ENCODE results near the gene PSKH1.
"Not testable (repeated sequence)": the region's sequence is repeated elsewhere in the genome, so short reads cannot be mapped to it uniquely, and the experiment has no call there.

Gene PSKH1

DNA sequence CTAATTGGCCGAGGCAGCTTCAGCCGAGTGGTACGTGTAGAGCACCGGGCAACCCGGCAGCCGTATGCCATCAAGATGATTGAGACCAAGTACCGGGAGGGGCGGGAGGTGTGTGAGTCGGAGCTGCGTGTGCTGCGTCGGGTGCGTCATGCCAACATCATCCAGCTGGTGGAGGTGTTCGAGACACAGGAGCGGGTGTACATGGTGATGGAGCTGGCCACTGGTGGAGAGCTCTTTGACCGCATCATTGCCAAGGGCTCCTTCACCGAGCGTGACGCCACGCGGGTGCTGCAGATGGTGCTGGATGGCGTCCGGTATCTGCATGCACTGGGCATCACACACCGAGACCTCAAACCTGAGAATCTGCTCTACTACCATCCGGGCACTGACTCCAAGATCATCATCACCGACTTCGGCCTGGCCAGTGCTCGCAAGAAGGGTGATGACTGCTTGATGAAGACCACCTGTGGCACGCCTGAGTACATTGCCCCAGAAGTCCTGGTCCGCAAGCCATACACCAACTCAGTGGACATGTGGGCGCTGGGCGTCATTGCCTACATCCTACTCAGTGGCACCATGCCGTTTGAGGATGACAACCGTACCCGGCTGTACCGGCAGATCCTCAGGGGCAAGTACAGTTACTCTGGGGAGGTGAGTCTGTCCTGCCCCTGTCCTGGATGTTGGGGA is 16.1 kb downstream of the PSKH1 start:
- DNase-seq (ENCODE audit: low read depth in 1 of 2, low spot score in 1 of 2) = no peak
- in situ Hi-C loops (cut with HindIII; ENCODE audit: low pct_unique_long_range_greater_than_20kb, low sequenced_read_pairs) = no loop called here
- TF ChIP-seq JUND (IDR thresholded peaks at IDR 0.05; ENCODE audit: low read depth) = no peak

DNA sequence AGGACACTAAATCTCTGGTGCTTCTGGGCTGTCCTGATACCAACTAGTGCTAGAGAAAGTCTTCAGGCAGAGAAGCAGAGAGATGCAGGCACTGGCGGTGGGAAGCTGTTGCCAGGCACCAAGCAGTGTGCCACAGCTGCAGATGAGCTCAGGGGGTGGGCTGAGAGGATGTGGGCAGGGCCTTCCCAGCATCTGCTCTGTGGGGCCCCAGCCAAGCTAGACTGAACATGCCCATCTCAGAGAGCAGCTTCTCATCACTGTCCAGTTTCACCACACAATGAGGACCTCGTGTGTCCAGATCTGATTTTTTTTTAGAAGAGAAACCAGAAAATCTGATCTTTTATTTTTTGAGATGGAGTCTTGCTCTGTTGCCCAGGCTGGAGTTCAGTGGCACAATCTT is 17.1 kb downstream of the PSKH1 start:
- no peak for DNase-seq (ENCODE audit: low read depth in 1 of 2, low spot score in 1 of 2)
- in situ Hi-C loops (cut with HindIII; ENCODE audit: low pct_unique_long_range_greater_than_20kb, low sequenced_read_pairs) = no loop called here

DNA sequence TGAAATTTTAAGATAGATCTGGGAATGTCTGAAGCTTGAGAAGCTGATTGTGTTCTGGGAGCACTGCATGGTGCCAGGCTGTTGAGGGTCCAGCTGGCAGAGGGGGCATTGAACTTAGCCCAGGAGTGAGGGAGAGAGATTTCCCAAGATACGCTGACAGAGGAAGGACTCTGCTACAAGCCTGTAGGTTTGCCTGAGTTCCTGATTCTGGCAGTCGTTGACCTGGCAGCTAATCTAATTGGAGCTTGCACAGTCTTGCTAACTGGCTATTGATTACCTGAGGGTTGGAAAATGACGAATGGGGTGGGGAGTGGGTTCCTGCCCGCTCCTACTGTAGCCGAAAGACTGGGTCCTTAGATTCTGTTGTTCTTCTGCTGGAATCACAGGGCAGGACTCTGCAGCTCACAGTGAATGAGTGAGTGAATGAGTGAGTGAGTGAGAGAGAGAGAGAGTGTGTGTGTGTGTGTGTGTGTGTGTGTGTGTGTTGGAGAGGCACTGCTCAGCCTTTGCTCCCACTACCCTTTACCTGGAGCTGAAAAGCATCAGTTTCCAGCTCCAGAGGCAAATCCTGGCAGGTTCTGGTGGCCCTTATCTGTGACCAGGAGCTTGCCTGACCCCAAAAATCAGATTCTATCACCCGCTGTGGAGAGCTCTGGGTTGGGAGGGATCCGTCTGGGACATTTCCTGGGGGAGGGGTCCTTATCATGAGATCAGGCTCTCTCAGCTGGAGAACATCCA is 21.9 kb downstream of the PSKH1 start:
- in situ Hi-C loops (cut with HindIII; ENCODE audit: low pct_unique_long_range_greater_than_20kb, low sequenced_read_pairs) = no loop called here
- DNase-seq (ENCODE audit: low read depth in 1 of 2, low spot score in 1 of 2) = no peak
- TF ChIP-seq JUND (IDR thresholded peaks at IDR 0.05; ENCODE audit: low read depth) = no peak

More for the DNA sequence above, 17.1 kb downstream of the PSKH1 start:
- no peak for TF ChIP-seq JUND (IDR thresholded peaks at IDR 0.05; ENCODE audit: low read depth)

DNA sequence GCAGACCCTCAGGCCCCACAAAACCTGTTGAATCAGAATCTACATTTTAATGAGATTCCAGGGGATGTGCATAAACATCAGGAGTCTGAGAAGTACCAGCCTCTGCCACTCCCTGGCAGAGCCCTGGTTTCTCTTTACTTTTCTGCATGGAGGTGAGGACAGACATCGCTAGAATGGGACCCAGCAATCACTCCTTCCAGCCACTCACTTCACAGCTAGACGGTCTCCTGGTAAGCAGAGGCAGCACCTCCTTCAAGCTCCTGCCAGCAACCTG is 22.4 kb downstream of the PSKH1 start:
- in situ Hi-C loops (cut with HindIII; ENCODE audit: low pct_unique_long_range_greater_than_20kb, low sequenced_read_pairs); DNase-seq (ENCODE audit: low read depth in 1 of 2, low spot score in 1 of 2): not testable (repeated sequence)

DNA sequence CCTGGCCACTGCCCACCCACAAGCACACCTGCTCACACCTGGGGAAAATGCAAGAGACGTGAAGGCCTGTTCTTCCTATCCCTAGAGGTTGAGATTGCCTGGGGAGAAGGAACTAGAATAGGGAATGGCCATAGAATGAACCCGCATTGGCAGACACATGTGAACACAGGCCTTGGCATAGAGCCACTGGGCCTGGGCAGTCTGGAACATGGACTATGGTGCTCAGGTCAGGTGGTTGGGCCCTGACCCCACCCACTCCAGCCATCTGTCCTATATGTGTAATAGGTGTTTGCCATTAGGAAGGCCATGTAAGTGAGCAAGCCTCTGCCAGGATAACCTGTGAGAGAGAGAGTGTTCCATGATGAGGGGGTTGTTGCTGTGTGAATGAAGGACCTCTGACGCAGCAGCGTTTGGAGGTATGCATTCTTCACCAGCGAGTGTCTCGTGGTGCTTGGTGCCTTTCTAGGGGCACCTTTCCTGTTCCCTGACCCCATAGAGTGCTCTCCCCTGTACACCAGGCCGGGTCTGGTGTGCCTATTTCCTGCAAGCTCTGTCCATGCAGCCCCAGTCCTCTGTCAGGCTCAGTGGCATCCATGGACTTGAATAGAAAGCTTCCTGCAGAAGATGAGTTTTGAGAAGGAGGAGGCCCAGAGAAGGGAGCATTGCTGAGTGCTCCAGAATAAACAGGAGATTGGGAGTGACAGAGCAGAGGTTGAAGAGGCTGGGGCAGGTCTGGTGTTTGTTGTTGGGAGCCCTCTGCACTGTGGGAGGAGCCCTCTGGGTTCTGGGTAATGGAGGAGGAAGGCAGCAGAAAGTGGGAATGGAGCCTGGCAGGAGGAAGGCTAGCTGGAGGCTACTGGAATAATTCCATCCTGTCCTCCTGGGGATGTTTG is 23.0 kb downstream of the PSKH1 start:
- DNase-seq (ENCODE audit: low read depth in 1 of 2, low spot score in 1 of 2) = no peak
- in situ Hi-C loops (cut with HindIII; ENCODE audit: low pct_unique_long_range_greater_than_20kb, low sequenced_read_pairs) = no loop called here
- no peak for TF ChIP-seq JUND (IDR thresholded peaks at IDR 0.05; ENCODE audit: low read depth)

DNA sequence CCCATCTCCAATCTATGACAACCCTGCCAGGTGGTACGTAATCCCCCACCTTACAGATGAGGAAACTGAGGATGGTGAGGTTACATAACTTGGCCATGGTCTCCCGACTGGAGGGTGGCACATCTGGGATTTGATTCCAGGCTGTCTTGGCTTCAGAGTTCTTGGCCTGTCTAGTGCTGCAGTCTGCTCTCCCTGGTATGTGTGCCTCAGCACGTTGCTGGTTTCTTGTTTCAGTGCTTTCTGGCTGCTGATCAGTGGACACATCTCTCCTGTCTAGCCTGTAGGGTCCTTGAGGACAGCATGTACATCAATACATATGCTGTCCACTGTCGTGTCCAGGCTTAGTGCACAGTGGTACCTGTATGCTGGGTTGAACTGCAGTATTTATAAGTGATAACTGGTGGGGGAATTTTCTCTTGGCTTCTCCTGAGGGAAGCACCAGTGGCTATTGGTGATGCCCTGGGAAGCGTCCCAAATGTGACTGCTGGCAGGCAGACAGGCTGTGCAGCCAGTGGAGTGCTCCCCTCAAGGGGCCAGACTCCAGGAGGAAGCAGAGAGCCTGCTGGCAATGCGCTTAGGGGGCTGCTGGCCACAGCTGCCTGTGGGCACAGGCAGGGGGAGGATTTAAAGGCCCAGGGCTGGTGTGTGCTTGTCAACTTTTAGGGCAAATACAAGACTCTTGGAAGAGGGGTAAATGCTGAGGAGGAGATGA is 24.2 kb downstream of the PSKH1 start:
- in situ Hi-C loops (cut with HindIII; ENCODE audit: low pct_unique_long_range_greater_than_20kb, low sequenced_read_pairs) = no loop called here
- TF ChIP-seq JUND (IDR thresholded peaks at IDR 0.05; ENCODE audit: low read depth) = no peak
- DNase-seq (ENCODE audit: low read depth in 1 of 2, low spot score in 1 of 2) = no peak

DNA sequence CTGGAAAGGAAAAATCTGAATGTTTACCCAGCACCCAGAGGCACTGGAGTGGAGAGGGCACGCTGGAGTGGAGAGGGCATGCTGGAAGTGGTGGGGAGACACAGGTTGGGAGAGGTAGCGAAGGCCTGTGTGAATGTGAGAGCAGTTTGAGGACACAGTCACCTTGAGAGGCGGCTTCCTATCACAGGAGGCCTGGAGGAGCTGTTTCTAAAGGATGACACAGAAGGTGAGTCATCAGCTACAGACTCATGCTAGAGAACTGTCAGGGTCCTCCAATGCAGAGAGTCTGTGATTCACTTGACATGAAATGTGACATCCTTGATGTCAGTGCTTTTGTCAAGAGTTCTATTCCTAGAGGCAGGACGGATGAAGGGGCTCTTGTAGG is 24.8 kb downstream of the PSKH1 start:
- no peak for DNase-seq (ENCODE audit: low read depth in 1 of 2, low spot score in 1 of 2)
- in situ Hi-C loops (cut with HindIII; ENCODE audit: low pct_unique_long_range_greater_than_20kb, low sequenced_read_pairs) = no loop called here

DNA sequence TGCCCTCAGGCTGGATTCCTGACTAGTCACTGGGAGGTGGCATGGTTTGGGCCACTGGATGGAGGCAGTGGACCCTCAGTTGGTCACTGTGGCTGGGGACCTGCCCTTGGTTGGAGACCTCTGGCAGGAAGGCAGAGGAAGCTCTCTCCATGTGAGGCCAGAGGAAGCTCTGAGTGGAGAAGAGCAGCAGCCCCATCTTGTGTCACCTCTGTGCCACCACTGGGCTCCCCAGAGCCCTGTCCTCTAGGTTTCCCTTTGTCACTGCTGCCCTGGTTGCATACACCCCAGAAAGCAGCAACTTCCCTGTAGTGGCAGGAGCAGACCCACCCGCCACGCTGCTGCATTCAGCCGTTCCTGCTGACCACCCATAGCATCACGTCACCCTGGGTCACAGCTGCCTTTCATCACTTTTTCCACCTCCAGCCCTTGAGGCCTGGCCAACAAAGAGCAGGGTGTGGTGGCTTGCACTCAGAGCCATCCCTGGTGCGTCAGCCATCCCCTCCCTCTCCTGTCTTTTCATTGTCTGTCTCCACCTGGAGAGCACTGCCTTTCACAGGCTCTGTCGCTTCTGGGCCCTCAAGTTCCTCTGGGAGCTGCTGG is 26.7 kb downstream of the PSKH1 start:
- TF ChIP-seq JUND (IDR thresholded peaks at IDR 0.05; ENCODE audit: low read depth) = no peak
- in situ Hi-C loops (cut with HindIII; ENCODE audit: low pct_unique_long_range_greater_than_20kb, low sequenced_read_pairs) = no loop called here
- DNase-seq (ENCODE audit: low read depth in 1 of 2, low spot score in 1 of 2) = no peak

More for the DNA sequence above, 24.8 kb downstream of the PSKH1 start:
- TF ChIP-seq JUND (IDR thresholded peaks at IDR 0.05; ENCODE audit: low read depth) = no peak

DNA sequence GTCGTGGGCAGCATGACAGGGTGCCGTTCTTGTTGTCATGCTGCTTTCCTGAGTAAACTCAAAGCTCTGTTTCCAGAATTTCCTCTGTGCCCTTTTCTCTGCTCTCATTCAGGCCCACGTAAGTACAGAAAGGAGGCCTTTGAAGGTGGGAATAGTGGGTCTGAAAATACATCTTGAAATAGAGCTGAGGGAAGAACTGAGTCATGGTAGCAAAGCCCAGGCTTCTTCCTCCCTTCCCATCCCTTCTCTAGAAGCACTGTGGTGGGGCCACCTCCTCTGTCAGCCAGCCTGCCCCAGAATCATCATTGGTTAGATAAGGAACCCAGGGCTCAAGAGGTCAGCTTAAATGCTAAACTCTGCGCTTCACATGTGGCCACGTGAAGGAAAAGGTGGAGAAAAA is 29.2 kb downstream of the PSKH1 start:
- TF ChIP-seq JUND (IDR thresholded peaks at IDR 0.05; ENCODE audit: low read depth) = no peak
- in situ Hi-C loops (cut with HindIII; ENCODE audit: low pct_unique_long_range_greater_than_20kb, low sequenced_read_pairs) = no loop called here

DNA sequence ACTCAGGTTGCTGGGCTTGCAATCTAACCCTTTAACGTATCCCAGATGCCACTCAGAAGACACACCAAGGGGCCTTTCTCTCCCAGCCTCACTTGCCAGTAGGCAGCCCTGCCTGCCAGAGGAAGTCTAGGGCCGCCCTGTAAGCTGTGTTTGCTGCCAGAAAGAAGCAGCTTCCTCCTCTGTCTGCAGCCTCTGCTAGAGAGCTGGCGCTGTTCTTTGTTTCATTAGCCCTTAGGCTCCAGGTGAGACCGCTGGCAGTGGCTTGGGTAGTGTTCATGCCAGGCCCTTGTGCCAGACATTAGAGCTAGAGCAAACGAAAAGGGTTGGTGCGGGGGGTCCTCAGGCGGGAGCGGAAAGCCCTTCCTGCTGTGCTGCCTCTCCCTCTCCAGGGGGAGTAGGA is 29.7 kb downstream of the PSKH1 start:
- TF ChIP-seq JUND (IDR thresholded peaks at IDR 0.05; ENCODE audit: low read depth) = no peak
- DNase-seq (ENCODE audit: low read depth in 1 of 2, low spot score in 1 of 2) = peak in 1 of 2 experiments; percentile 69
- in situ Hi-C loops (cut with HindIII; ENCODE audit: low pct_unique_long_range_greater_than_20kb, low sequenced_read_pairs) = no loop called here

More for the DNA sequence above, 29.2 kb downstream of the PSKH1 start:
- DNase-seq (ENCODE audit: low read depth in 1 of 2, low spot score in 1 of 2) = no peak

DNA sequence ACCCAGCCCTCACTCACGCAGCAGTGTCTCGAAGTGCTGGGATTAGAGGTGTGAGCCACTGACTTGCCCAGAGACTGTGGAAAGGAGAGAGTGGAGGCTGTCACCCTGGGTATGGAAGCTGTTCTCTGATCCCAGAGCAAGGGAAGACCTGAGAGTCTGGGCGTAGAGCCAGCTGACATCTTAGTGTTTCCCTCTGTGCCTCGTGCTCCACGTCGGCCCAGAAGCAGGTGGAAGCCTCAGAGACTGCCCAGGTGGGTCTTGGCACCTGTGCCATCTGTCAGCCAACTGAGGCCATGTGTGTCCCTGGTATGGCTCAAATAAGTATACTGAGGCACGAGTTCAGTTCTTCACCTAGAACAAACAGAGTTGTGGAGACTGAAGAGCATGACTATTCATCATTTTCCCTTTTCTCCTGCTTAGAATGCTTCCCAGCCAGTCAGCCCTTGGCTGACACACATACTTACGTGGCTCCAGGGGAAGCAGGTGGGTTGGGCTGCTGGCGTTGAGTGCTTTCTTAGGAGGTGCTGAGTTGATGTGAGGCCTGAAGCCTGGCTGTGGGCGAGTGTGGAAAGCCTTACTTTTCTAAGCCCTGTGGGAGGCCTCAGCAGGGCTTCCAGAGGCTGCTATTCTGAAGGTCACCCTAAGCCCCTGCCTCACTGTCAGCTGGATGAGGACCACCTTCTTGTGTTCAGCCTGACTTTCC is 30.5 kb downstream of the PSKH1 start:
- no peak for TF ChIP-seq JUND (IDR thresholded peaks at IDR 0.05; ENCODE audit: low read depth)
- DNase-seq (ENCODE audit: low read depth in 1 of 2, low spot score in 1 of 2) = no peak
- in situ Hi-C loops (cut with HindIII; ENCODE audit: low pct_unique_long_range_greater_than_20kb, low sequenced_read_pairs) = no loop called here
